B cell (primary cell): ENCODE data around the gene PSME1.

Experiments
- EZH2 ChIP-seq: IDR thresholded peaks from 2 replicates; pipeline ENCODE4 v1.6.1; 2012; ENCODE audit warnings: borderline replicate concordance, low read depth, mild to moderate bottlenecking, moderate library complexity, low read length; ENCODE audit not compliant: insufficient read depth, poor library complexity, severe bottlenecking
- TF ChIP-seq, protein P1 (sequence below): fragments of 200-600 bp; IDR thresholded peaks from one replicate; pipeline ENCODE4 v1.8.0; 2022; ENCODE audit warnings: antibody characterized with exemption, mild to moderate bottlenecking

DNA sequence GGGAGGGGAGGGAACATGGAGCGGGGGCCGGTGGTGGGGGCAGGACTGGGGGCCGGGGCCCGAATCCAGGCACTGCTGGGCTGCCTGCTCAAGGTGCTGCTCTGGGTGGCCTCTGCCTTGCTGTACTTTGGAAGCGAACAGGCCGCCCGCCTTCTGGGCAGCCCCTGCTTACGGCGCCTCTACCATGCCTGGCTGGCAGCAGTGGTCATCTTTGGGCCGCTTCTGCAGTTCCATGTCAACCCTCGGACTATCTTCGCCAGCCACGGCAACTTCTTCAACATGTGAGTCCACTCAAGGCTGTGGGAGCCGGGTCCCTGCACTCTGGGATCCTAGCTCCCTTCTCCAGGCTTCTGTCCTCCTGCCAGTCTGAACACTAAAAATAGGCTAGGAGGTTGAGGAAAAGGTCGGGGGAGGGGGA lies 4.4 kb upstream of the PSME1 start:
- TF ChIP-seq, protein P1, sequence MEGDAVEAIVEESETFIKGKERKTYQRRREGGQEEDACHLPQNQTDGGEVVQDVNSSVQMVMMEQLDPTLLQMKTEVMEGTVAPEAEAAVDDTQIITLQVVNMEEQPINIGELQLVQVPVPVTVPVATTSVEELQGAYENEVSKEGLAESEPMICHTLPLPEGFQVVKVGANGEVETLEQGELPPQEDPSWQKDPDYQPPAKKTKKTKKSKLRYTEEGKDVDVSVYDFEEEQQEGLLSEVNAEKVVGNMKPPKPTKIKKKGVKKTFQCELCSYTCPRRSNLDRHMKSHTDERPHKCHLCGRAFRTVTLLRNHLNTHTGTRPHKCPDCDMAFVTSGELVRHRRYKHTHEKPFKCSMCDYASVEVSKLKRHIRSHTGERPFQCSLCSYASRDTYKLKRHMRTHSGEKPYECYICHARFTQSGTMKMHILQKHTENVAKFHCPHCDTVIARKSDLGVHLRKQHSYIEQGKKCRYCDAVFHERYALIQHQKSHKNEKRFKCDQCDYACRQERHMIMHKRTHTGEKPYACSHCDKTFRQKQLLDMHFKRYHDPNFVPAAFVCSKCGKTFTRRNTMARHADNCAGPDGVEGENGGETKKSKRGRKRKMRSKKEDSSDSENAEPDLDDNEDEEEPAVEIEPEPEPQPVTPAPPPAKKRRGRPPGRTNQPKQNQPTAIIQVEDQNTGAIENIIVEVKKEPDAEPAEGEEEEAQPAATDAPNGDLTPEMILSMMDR = no peak
- TF ChIP-seq EZH2 = no peak
